ENCODE data around the gene VAPB. TPM values are rescaled to one million over a fixed set of nuclear protein-coding genes. Genes with fewer than 3 reads are reported as not detected.
A peak's percentile ranks its signal among the peaks of the same experiment; 100 is the strongest.

The VAPB gene
- total and polyA plus RNA-seq, 4 experiments from 2014 or later: 27.6 to 40.1 (median 33.0) TPM

DNA sequence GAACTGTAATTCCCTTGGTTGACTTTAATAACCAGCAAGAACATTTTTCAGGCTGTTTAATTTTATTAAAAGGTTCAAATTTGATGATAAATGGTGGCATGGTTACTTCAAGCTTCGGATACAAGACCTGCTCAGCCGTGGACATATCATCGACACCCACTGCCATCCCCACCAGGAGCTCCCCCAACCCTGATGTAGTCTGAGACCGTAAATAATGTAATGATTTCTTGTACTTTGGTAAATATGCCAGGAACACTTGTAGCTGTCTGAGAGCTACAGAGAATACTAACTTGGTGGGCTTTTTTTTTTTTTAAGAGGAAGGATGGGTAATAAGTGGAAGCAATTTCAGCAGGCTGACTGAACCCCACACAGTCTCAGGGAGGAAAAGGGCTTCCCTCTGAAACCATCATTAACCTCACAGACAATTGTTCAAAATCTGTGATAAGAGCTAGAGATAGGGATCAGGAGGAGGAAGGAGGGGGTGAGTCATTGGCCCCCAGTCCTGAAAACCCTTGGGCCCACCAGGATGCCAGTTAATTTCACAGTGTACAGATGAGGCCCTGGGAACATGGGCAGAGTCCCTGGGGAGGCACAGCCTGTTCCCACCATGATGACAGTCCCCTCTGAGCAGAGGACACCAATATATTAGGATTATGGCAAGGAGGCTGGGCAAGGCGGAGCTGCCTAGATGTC is 70.2 kb downstream of the VAPB start:
- H3K27ac ChIP-seq (ENCODE audit: low read depth, low read length): no peak overlapping the region
- Mint-ChIP-seq H3K27me3 (no peaks in the 10 kb centered on the region), H3K4me1 (peaks cover 0 to 3% (median 0%) of the 10 kb centered on the region in 4 donors), H3K36me3 (peaks cover 8 to 17% of the 10 kb centered on the region in 2 donors), H3K9me3 (peaks cover 0 to 9% (median 4%) of the 10 kb centered on the region in 8 donors), H3K4me3 (no peak overlapping the region), H3K27ac (no peak overlapping the region)
- no peaks in the 10 kb centered on the region for H3K36me3 ChIP-seq (ENCODE audit: insufficient read depth, low read length)
- no peak overlapping the region for H3K4me3 ChIP-seq (ENCODE audit: low read length in 2 of 2)
- intact Hi-C loops (cut with micrococcal nuclease): no loop called here
- H3K27me3 ChIP-seq (ENCODE audit: insufficient read depth, low read length): no peaks in the 10 kb centered on the region
- no peaks in the 10 kb centered on the region for H3K4me1 ChIP-seq (ENCODE audit: insufficient read depth, low read length)
- POLR2A ChIA-PET (ENCODE audit: partially characterized antibody): no interaction called here
- DNase-seq: no peak
- CTCF ChIA-PET (ENCODE audit: partially characterized antibody): interaction anchor here (1.1 kb wide), 1 partner anchor 12 kb away, joined by 5 read pairs; no protein-coding TSS in a partner anchor
- no peaks in the 10 kb centered on the region for H3K9me3 ChIP-seq (ENCODE audit: control insufficient read depth in 1 of 2, low read length in 2 of 2)

DNA sequence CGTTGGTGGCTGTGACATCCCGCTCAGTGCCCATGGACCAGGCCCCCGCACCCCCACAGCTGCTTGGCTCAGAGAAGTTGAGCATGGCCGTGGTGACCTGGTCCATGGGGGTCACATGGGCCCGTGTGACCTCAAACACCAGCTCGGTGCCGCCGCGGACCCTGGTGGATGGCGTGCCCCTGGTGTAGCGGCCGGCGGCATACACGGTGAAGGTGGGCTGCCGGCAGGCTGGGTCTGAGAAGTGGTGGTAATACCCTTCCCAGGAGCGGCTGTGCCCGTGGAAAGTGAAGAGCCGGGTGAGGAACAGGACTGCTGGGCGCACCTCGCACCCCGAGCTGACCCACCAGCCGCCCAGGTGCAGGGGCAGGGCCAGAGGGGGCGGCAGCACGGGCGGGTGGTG is 72.1 kb downstream of the VAPB start:
- H3K27me3 ChIP-seq (ENCODE audit: insufficient read depth, low read length): no peaks in the 10 kb centered on the region
- Mint-ChIP-seq H3K36me3 (peaks cover 3 to 12% of the 10 kb centered on the region in 2 donors), H3K4me1 (no peaks in the 10 kb centered on the region), H3K27ac (no peak overlapping the region), H3K9me3 (no peaks in the 10 kb centered on the region), H3K27me3 (no peaks in the 10 kb centered on the region), H3K4me3 (no peak overlapping the region)
- DNase-seq: no peak
- H3K4me3 ChIP-seq (ENCODE audit: low read length in 2 of 2): no peak overlapping the region
- no peaks in the 10 kb centered on the region for H3K9me3 ChIP-seq (ENCODE audit: control insufficient read depth in 1 of 2, low read length in 2 of 2)
- H3K4me1 ChIP-seq (ENCODE audit: insufficient read depth, low read length): no peaks in the 10 kb centered on the region
- ChIA-PET POLR2A (ENCODE audit: partially characterized antibody) (no interaction called here), CTCF (ENCODE audit: partially characterized antibody) (no interaction called here)
- intact Hi-C loops (cut with micrococcal nuclease): no loop called here
- no peaks in the 10 kb centered on the region for H3K36me3 ChIP-seq (ENCODE audit: insufficient read depth, low read length)
- H3K27ac ChIP-seq (ENCODE audit: low read depth, low read length): no peak overlapping the region

DNA sequence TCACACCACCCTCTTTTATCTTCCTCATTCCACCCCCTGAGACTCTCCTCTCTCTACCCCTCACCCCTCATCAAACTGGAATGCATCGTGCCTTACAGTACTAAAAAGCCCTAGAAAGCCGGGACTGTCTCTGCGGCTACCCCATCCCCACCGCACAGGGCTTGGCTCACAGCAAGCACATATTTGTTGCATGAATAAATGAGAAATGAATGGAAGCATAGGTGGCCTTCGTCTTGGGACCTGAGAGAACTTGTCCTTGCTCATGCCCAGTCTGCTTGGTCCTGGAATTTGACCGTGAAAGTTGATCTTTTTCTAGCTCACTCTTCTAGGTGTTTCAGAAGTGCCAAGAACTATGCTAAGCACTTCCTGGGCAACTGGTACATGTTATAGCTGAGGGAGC is 72.9 kb downstream of the VAPB start:
- ChIA-PET CTCF (ENCODE audit: partially characterized antibody) (no interaction called here), POLR2A (ENCODE audit: partially characterized antibody) (no interaction called here)
- peaks cover 0 to 8% of the 10 kb centered on the region in 2 donors for H3K36me3 Mint-ChIP-seq

GRCh38 chr20:58463256-58463655 is 74.2 kb downstream of the VAPB start:
- H3K36me3 ChIP-seq (ENCODE audit: insufficient read depth, low read length): no peaks in the 10 kb centered on the region
- H3K4me3 ChIP-seq (ENCODE audit: low read length in 2 of 2): no peak overlapping the region
- Mint-ChIP-seq H3K27me3 (no peaks in the 10 kb centered on the region), H3K4me3 (no peak overlapping the region), H3K4me1 (no peaks in the 10 kb centered on the region), H3K27ac (no peak overlapping the region), H3K36me3 (peaks cover 0 to 3% of the 10 kb centered on the region in 2 donors), H3K9me3 (no peaks in the 10 kb centered on the region)
- H3K27ac ChIP-seq (ENCODE audit: low read depth, low read length): no peak overlapping the region
- ChIA-PET POLR2A (ENCODE audit: partially characterized antibody) (no interaction called here), CTCF (ENCODE audit: partially characterized antibody) (interaction anchor here (1.0 kb wide), 1 partner anchor 226 kb away, joined by 3 read pairs; no protein-coding TSS in a partner anchor)
- no peak for DNase-seq
- H3K27me3 ChIP-seq (ENCODE audit: insufficient read depth, low read length): no peaks in the 10 kb centered on the region
- no peaks in the 10 kb centered on the region for H3K4me1 ChIP-seq (ENCODE audit: insufficient read depth, low read length)
- H3K9me3 ChIP-seq (ENCODE audit: control insufficient read depth in 1 of 2, low read length in 2 of 2): no peaks in the 10 kb centered on the region
- intact Hi-C loops (cut with micrococcal nuclease): no loop called here

More for the DNA sequence above, 72.9 kb downstream of the VAPB start:
- Mint-ChIP-seq H3K27me3 (no peaks in the 10 kb centered on the region), H3K4me1 (no peaks in the 10 kb centered on the region), H3K27ac (no peak overlapping the region), H3K9me3 (no peaks in the 10 kb centered on the region), H3K4me3 (no peak overlapping the region)
- Histone ChIP-seq H3K27ac (ENCODE audit: low read depth, low read length) (no peak overlapping the region), H3K9me3 (ENCODE audit: control insufficient read depth in 1 of 2, low read length in 2 of 2) (no peaks in the 10 kb centered on the region), H3K27me3 (ENCODE audit: insufficient read depth, low read length) (no peaks in the 10 kb centered on the region), H3K4me1 (ENCODE audit: insufficient read depth, low read length) (no peaks in the 10 kb centered on the region), H3K36me3 (ENCODE audit: insufficient read depth, low read length) (no peaks in the 10 kb centered on the region), H3K4me3 (ENCODE audit: low read length in 2 of 2) (no peak overlapping the region)
- no peak for DNase-seq
- intact Hi-C loops (cut with micrococcal nuclease): no loop called here

DNA sequence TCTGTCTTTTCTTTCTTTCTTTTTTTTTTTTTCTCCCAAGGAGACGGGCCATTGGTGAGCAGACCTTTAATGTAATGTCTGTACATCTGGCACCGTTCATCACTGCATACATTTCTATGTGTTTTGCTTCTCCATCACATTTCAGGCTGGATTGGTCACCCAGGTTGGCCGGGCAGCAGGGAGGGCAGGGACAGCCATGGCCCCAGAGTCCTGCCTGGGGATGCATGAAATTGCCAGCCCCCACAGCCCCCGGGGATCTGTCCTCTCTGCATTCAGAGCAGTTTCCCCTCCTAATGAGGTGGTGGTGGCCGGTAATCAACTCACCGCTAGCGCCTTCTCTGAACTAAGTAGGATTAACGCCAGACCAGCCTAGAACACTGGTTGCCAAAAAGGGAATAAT is 75.8 kb downstream of the VAPB start:
- Histone ChIP-seq H3K27ac (ENCODE audit: low read depth, low read length) (no peak overlapping the region), H3K9me3 (ENCODE audit: control insufficient read depth in 1 of 2, low read length in 2 of 2) (no peaks in the 10 kb centered on the region), H3K36me3 (ENCODE audit: insufficient read depth, low read length) (no peaks in the 10 kb centered on the region), H3K4me1 (ENCODE audit: insufficient read depth, low read length) (no peaks in the 10 kb centered on the region), H3K27me3 (ENCODE audit: insufficient read depth, low read length) (no peaks in the 10 kb centered on the region), H3K4me3 (ENCODE audit: low read length in 2 of 2) (no peak overlapping the region)
- Mint-ChIP-seq H3K9me3 (no peaks in the 10 kb centered on the region), H3K27me3 (no peaks in the 10 kb centered on the region), H3K36me3 (peaks cover 0 to 3% of the 10 kb centered on the region in 2 donors), H3K27ac (no peak overlapping the region), H3K4me1 (no peaks in the 10 kb centered on the region), H3K4me3 (no peak overlapping the region)
- POLR2A ChIA-PET (ENCODE audit: partially characterized antibody): no interaction called here
- intact Hi-C loops (cut with micrococcal nuclease): no loop called here
- CTCF ChIA-PET (ENCODE audit: partially characterized antibody): no interaction called here
- DNase-seq: no peak

GRCh38 chr20:58466095-58466708 is 77.2 kb downstream of the VAPB start:
- Mint-ChIP-seq H3K36me3 (peaks cover 0 to 3% of the 10 kb centered on the region in 2 donors), H3K27me3 (no peaks in the 10 kb centered on the region), H3K4me1 (no peaks in the 10 kb centered on the region), H3K4me3 (no peak overlapping the region), H3K9me3 (no peaks in the 10 kb centered on the region), H3K27ac (peak overlapping the region in 1 of 7 donors; percentile 3)
- no peaks in the 10 kb centered on the region for H3K27me3 ChIP-seq (ENCODE audit: insufficient read depth, low read length)
- H3K9me3 ChIP-seq (ENCODE audit: control insufficient read depth in 1 of 2, low read length in 2 of 2): no peaks in the 10 kb centered on the region
- intact Hi-C loops (cut with micrococcal nuclease): no loop called here
- no peak for DNase-seq
- H3K4me3 ChIP-seq (ENCODE audit: low read length in 2 of 2): no peak overlapping the region
- ChIA-PET CTCF (ENCODE audit: partially characterized antibody) (interaction anchor here (0.6 kb wide), 1 partner anchor 15 kb away, joined by 3 read pairs; no protein-coding TSS in a partner anchor), POLR2A (ENCODE audit: partially characterized antibody) (no interaction called here)
- H3K36me3 ChIP-seq (ENCODE audit: insufficient read depth, low read length): no peaks in the 10 kb centered on the region
- H3K4me1 ChIP-seq (ENCODE audit: insufficient read depth, low read length): no peaks in the 10 kb centered on the region
- H3K27ac ChIP-seq (ENCODE audit: low read depth, low read length): no peak overlapping the region

GRCh38 chr20:58466729-58467571 is 77.9 kb downstream of the VAPB start:
- no peaks in the 10 kb centered on the region for H3K9me3 ChIP-seq (ENCODE audit: control insufficient read depth in 1 of 2, low read length in 2 of 2)
- Mint-ChIP-seq H3K9me3 (no peaks in the 10 kb centered on the region), H3K36me3 (peaks cover 0 to 3% of the 10 kb centered on the region in 2 donors), H3K4me1 (no peaks in the 10 kb centered on the region), H3K27me3 (no peaks in the 10 kb centered on the region), H3K4me3 (no peak overlapping the region), H3K27ac (no peak overlapping the region)
- intact Hi-C loops (cut with micrococcal nuclease): no loop called here
- ChIA-PET POLR2A (ENCODE audit: partially characterized antibody) (no interaction called here), CTCF (ENCODE audit: partially characterized antibody) (no interaction called here)
- no peaks in the 10 kb centered on the region for H3K27me3 ChIP-seq (ENCODE audit: insufficient read depth, low read length)
- no peaks in the 10 kb centered on the region for H3K36me3 ChIP-seq (ENCODE audit: insufficient read depth, low read length)
- H3K27ac ChIP-seq (ENCODE audit: low read depth, low read length): no peak overlapping the region
- no peaks in the 10 kb centered on the region for H3K4me1 ChIP-seq (ENCODE audit: insufficient read depth, low read length)
- no peak overlapping the region for H3K4me3 ChIP-seq (ENCODE audit: low read length in 2 of 2)
- no peak for DNase-seq

Data from CD4-positive, alpha-beta memory T cell (primary cell).